Kidney (tissue), 14 donors: ENCODE measurements around the gene GPR15LG. TPM values are rescaled to one million over a fixed set of nuclear protein-coding genes. Genes with fewer than 3 reads are reported as not detected.
A peak's percentile ranks its signal among the peaks of the same experiment; 100 is the strongest.

Source experiments
- DNase-seq, 5 donors: peaks; one replicate each; pipeline ENCODE4 v3.0.0-alpha.2; 2013 to 2020
- FAIRE-seq: peaks from 2 replicates; lab custom pipeline; 2012; peaks lifted over from hg19 to GRCh38; lab: Jason Lieb, UNC
- H3K27ac ChIP-seq, 2 donors: one replicate each; pipeline ENCODE4 v1.7.0; 2013; ENCODE audit warnings: low read depth in 2 of 2, low read length in 2 of 2, inconsistent platforms in 1 of 2
- H3K27me3 ChIP-seq: one replicate; pipeline ENCODE4 v1.7.1; 2013; ENCODE audit warnings: low read length, inconsistent platforms; ENCODE audit not compliant: control insufficient read depth, insufficient read depth
- H3K36me3 ChIP-seq, 3 donors: one replicate each; pipeline versions ENCODE4 v1.7.0 to v1.7.1; 2013; ENCODE audit warnings: low read length in 3 of 3, control low read depth in 1 of 3, inconsistent platforms in 1 of 3; ENCODE audit not compliant: insufficient read depth in 3 of 3, control insufficient read depth in 2 of 3
- H3K4me1 ChIP-seq, 3 donors: one replicate each; pipeline versions ENCODE4 v1.7.0 to v1.7.1; 2013; ENCODE audit warnings: low read length in 3 of 3, inconsistent platforms in 1 of 3, low read depth in 1 of 3; ENCODE audit not compliant: control insufficient read depth in 2 of 3, insufficient read depth in 2 of 3
- H3K4me3 ChIP-seq, 3 donors: one replicate each; pipeline versions ENCODE4 v1.7.0 to v1.8.1; 2013; ENCODE audit warnings: low read length in 3 of 3, control low read depth in 1 of 3, inconsistent platforms in 1 of 3
- H3K9ac ChIP-seq, 3 donors: one replicate each; pipeline versions ENCODE4 v1.7.0 to v1.7.1; 2013; ENCODE audit warnings: low read length in 3 of 3, control low read depth in 1 of 3, inconsistent platforms in 1 of 3
- H3K9me3 ChIP-seq, 3 donors: one replicate each; pipeline versions ENCODE4 v1.7.0 to v1.7.1; 2013; ENCODE audit warnings: low read length in 3 of 3, control low read depth in 1 of 3, inconsistent platforms in 1 of 3; ENCODE audit not compliant: control insufficient read depth in 2 of 3, insufficient read depth in 1 of 3
- CTCF ChIP-seq: IDR thresholded peaks from 3 replicates; pipeline ENCODE4 v1.5.1; 2012; ENCODE audit warnings: mild to moderate bottlenecking, moderate library complexity, borderline replicate concordance; ENCODE audit not compliant: insufficient read depth; ENCODE audit errors: extremely low read depth
- intact Hi-C: fragments of 100-400 bp; cut with DNase I; formaldehyde crosslinking; loops from one replicate; pipeline ENCODE4 v1.11.1; 2022
- polyA plus RNA-seq: library from polyadenylated mRNA; stranded (reverse); fragments of 350-450 nt; fragmentation: Illumina TruSeq; extraction: RNeasy Lipid Tissue Mini Kit (QIAGEN cat#74804); gene quantifications from one replicate; pipeline ENCODE4 v1.2.3, GENCODE V29; 2014; ENCODE audit warnings: low read depth, low replicate concordance; ENCODE audit not compliant: insufficient read depth
- total RNA-seq: library from RNA; stranded (reverse); fragmentation: NEBNext Ultra II Directional; extraction: Animal tissue kit (Norgen Biotek cat#: 25700); gene quantifications from one replicate; pipeline ENCODE4 v1.2.1, GENCODE V29; 2021
- donor health status: control.
- donor health status: control.
- donor health status: control.
- donor health status: control.
- donor health status: control.
- donor health status: DM: yes; HTN: yes; CAD: no.
- donor health status: Normal renal cell carcinoma (clear cell type).

Gene GPR15LG
- total and polyA plus RNA-seq, 2 donors from 2014 or later: 0.44 TPM; not detected in 1

- Histone ChIP-seq H3K9me3 (peaks cover 0 to 4% (median 0%) of the 10 kb centered on the region in 3 donors), H3K9ac (no peak overlapping the region), H3K27me3 (peaks cover 17% of the 10 kb centered on the region), H3K27ac (no peak overlapping the region), H3K36me3 (no peaks in the 10 kb centered on the region), H3K4me3 (no peak overlapping the region), H3K4me1 (peaks cover 0 to 3% (median 0%) of the 10 kb centered on the region in 3 donors)
- DNase-seq (no peak), FAIRE-seq (no peak)
- no peak for TF ChIP-seq CTCF
- intact Hi-C loops: no loop called here
Observed at GRCh38 chr10:84191106-84191505, 17.5 kb downstream of the GPR15LG start.

- no peak for TF ChIP-seq CTCF
- no peak overlapping the region for H3K9ac ChIP-seq
- H3K27me3 ChIP-seq: peaks cover 20% of the 10 kb centered on the region
- DNase-seq (no peak), FAIRE-seq (no peak)
- no peaks in the 10 kb centered on the region for H3K36me3 ChIP-seq
- intact Hi-C loops: no loop called here
- H3K27ac ChIP-seq: no peak overlapping the region
- peaks cover 0 to 3% (median 0%) of the 10 kb centered on the region in 3 donors for H3K4me1 ChIP-seq
- no peak overlapping the region for H3K4me3 ChIP-seq
- no peaks in the 10 kb centered on the region for H3K9me3 ChIP-seq
Observed at GRCh38 chr10:84193327-84193726, 19.7 kb downstream of the GPR15LG start.

- Histone ChIP-seq H3K27ac (no peak overlapping the region), H3K4me1 (peaks cover 0 to 3% (median 0%) of the 10 kb centered on the region in 3 donors), H3K4me3 (peak overlapping the region in 1 of 3 donors; percentile 46), H3K27me3 (peaks cover 20% of the 10 kb centered on the region), H3K9me3 (no peaks in the 10 kb centered on the region), H3K36me3 (no peaks in the 10 kb centered on the region), H3K9ac (no peak overlapping the region)
- FAIRE-seq: no peak
- no peak for TF ChIP-seq CTCF
- no peak for DNase-seq
- intact Hi-C loops: no loop called here
Observed at GRCh38 chr10:84193846-84194423, 20.3 kb downstream of the GPR15LG start.
